ENCODE measurements around the gene N4BP2L2. TPM values are rescaled to one million over a fixed set of nuclear protein-coding genes. Genes with fewer than 3 reads are reported as not detected.

The N4BP2L2 gene
- polyA plus RNA-seq, 1 donor from 2014 or later: 114 TPM

- Mint-ChIP-seq H3K4me1 (peaks cover 0 to 11% (median 0%) of the 10 kb centered on the region in 3 donors), H3K4me3 (no peak overlapping the region), H3K36me3 (peaks cover 4% of the 10 kb centered on the region), H3K27ac (no peak overlapping the region), H3K9me3 (no peaks in the 10 kb centered on the region), H3K27me3 (no peaks in the 10 kb centered on the region)
These were observed 37.5 kb downstream of the N4BP2L2 start for GRCh38 chr13:32501064-32501463.

- H3K4me3 Mint-ChIP-seq: no peak overlapping the region
- peak overlapping the region in 1 of 3 donors; percentile 59 for H3K27ac Mint-ChIP-seq
- no peaks in the 10 kb centered on the region for H3K27me3 Mint-ChIP-seq
- H3K9me3 Mint-ChIP-seq: no peaks in the 10 kb centered on the region
- peaks cover 0 to 6% (median 0%) of the 10 kb centered on the region in 3 donors for H3K4me1 Mint-ChIP-seq
- no peaks in the 10 kb centered on the region for H3K36me3 Mint-ChIP-seq
These were observed 38.9 kb downstream of the N4BP2L2 start for GRCh38 chr13:32499538-32500210.

GRCh38 chr13:32497589-32497988 lies 41.0 kb downstream of the N4BP2L2 start:
- H3K4me1 Mint-ChIP-seq: peaks cover 0 to 6% (median 0%) of the 10 kb centered on the region in 3 donors
- no peaks in the 10 kb centered on the region for H3K9me3 Mint-ChIP-seq
- H3K36me3 Mint-ChIP-seq: no peaks in the 10 kb centered on the region
- no peak overlapping the region for H3K4me3 Mint-ChIP-seq
- no peak overlapping the region for H3K27ac Mint-ChIP-seq
- H3K27me3 Mint-ChIP-seq: no peaks in the 10 kb centered on the region

GRCh38 chr13:32496599-32497160 lies 41.9 kb downstream of the N4BP2L2 start:
- no peaks in the 10 kb centered on the region for H3K27me3 Mint-ChIP-seq

GRCh38 chr13:32495841-32496240 lies 42.8 kb downstream of the N4BP2L2 start:
- no peak overlapping the region for H3K4me3 Mint-ChIP-seq
- H3K27ac Mint-ChIP-seq: no peak overlapping the region
- H3K4me1 Mint-ChIP-seq: peaks cover 0 to 6% (median 0%) of the 10 kb centered on the region in 3 donors
- no peaks in the 10 kb centered on the region for H3K9me3 Mint-ChIP-seq
- no peaks in the 10 kb centered on the region for H3K36me3 Mint-ChIP-seq
- H3K27me3 Mint-ChIP-seq: no peaks in the 10 kb centered on the region

More at GRCh38 chr13:32496599-32497160, 41.9 kb downstream of the N4BP2L2 start:
- Mint-ChIP-seq H3K4me1 (peaks cover 0 to 6% (median 0%) of the 10 kb centered on the region in 3 donors), H3K36me3 (no peaks in the 10 kb centered on the region), H3K27ac (peak overlapping the region in 1 of 3 donors; percentile 12), H3K9me3 (no peaks in the 10 kb centered on the region), H3K4me3 (no peak overlapping the region)

- peak overlapping the region in 1 of 3 donors; percentile 55 for H3K27ac Mint-ChIP-seq
These were observed 43.2 kb downstream of the N4BP2L2 start for GRCh38 chr13:32495429-32495828.

GRCh38 chr13:32491028-32491427 lies 47.6 kb downstream of the N4BP2L2 start:
- Mint-ChIP-seq H3K27ac (no peak overlapping the region), H3K9me3 (no peaks in the 10 kb centered on the region), H3K36me3 (peaks cover 1% of the 10 kb centered on the region), H3K4me1 (no peaks in the 10 kb centered on the region), H3K4me3 (no peak overlapping the region), H3K27me3 (no peaks in the 10 kb centered on the region)

More at GRCh38 chr13:32495429-32495828, 43.2 kb downstream of the N4BP2L2 start:
- H3K9me3 Mint-ChIP-seq: no peaks in the 10 kb centered on the region
- H3K4me3 Mint-ChIP-seq: no peak overlapping the region
- H3K4me1 Mint-ChIP-seq: peaks cover 0 to 6% (median 0%) of the 10 kb centered on the region in 3 donors
- no peaks in the 10 kb centered on the region for H3K36me3 Mint-ChIP-seq
- H3K27me3 Mint-ChIP-seq: no peaks in the 10 kb centered on the region

- Mint-ChIP-seq H3K4me1 (peaks cover 0 to 4% (median 0%) of the 10 kb centered on the region in 3 donors), H3K27me3 (no peaks in the 10 kb centered on the region), H3K36me3 (peaks cover 6% of the 10 kb centered on the region), H3K4me3 (no peak overlapping the region), H3K27ac (no peak overlapping the region), H3K9me3 (no peaks in the 10 kb centered on the region)
These were observed 61.7 kb downstream of the N4BP2L2 start for GRCh38 chr13:32476892-32477291.

- no peak overlapping the region for H3K4me3 Mint-ChIP-seq
- H3K27ac Mint-ChIP-seq: no peak overlapping the region
- peaks cover 7% of the 10 kb centered on the region for H3K36me3 Mint-ChIP-seq
- no peaks in the 10 kb centered on the region for H3K27me3 Mint-ChIP-seq
- peaks cover 0 to 4% (median 0%) of the 10 kb centered on the region in 3 donors for H3K4me1 Mint-ChIP-seq
- no peaks in the 10 kb centered on the region for H3K9me3 Mint-ChIP-seq
These were observed 62.4 kb downstream of the N4BP2L2 start for GRCh38 chr13:32476021-32476731.

GRCh38 chr13:32474999-32475792 lies 63.4 kb downstream of the N4BP2L2 start:
- H3K27ac Mint-ChIP-seq: no peak overlapping the region
- H3K4me3 Mint-ChIP-seq: no peak overlapping the region
- no peaks in the 10 kb centered on the region for H3K27me3 Mint-ChIP-seq
- H3K9me3 Mint-ChIP-seq: no peaks in the 10 kb centered on the region
- H3K4me1 Mint-ChIP-seq: peaks cover 0 to 3% (median 0%) of the 10 kb centered on the region in 3 donors
- peaks cover 7% of the 10 kb centered on the region for H3K36me3 Mint-ChIP-seq

GRCh38 chr13:32473650-32474049 lies 64.9 kb downstream of the N4BP2L2 start:
- Mint-ChIP-seq H3K9me3 (no peaks in the 10 kb centered on the region), H3K36me3 (peaks cover 2% of the 10 kb centered on the region), H3K27me3 (no peaks in the 10 kb centered on the region), H3K4me1 (peaks cover 0 to 3% (median 0%) of the 10 kb centered on the region in 3 donors), H3K27ac (no peak overlapping the region), H3K4me3 (no peak overlapping the region)

GRCh38 chr13:32472194-32472621 lies 66.4 kb downstream of the N4BP2L2 start:
- Mint-ChIP-seq H3K27ac (no peak overlapping the region), H3K27me3 (no peaks in the 10 kb centered on the region), H3K9me3 (no peaks in the 10 kb centered on the region), H3K4me1 (peaks cover 0 to 3% (median 0%) of the 10 kb centered on the region in 3 donors), H3K4me3 (no peak overlapping the region), H3K36me3 (peaks cover 2% of the 10 kb centered on the region)

GRCh38 chr13:32471187-32471922 lies 67.2 kb downstream of the N4BP2L2 start:
- Mint-ChIP-seq H3K36me3 (peaks cover 2% of the 10 kb centered on the region), H3K9me3 (no peaks in the 10 kb centered on the region), H3K27ac (no peak overlapping the region), H3K4me1 (peaks cover 0 to 3% (median 0%) of the 10 kb centered on the region in 3 donors), H3K4me3 (no peak overlapping the region), H3K27me3 (no peaks in the 10 kb centered on the region)

GRCh38 chr13:32468502-32469142 lies 70.0 kb downstream of the N4BP2L2 start:
- Mint-ChIP-seq H3K9me3 (no peaks in the 10 kb centered on the region), H3K27ac (no peak overlapping the region), H3K4me1 (peaks cover 0 to 3% (median 0%) of the 10 kb centered on the region in 3 donors), H3K4me3 (no peak overlapping the region), H3K36me3 (peaks cover 7% of the 10 kb centered on the region), H3K27me3 (no peaks in the 10 kb centered on the region)

Data from IgD-negative memory B cell (primary cell).